ENCODE data around the gene LRTM1. TPM values are rescaled to one million over a fixed set of nuclear protein-coding genes. Genes with fewer than 3 reads are reported as not detected.

The LRTM1 gene
- polyA plus RNA-seq, 3 donors: not detected

GRCh38 chr3:54940971-54941370 lies 13.1 kb upstream of the LRTM1 start:
- DNase-seq: no peak
- no peaks in the 10 kb centered on the region for H3K79me2 ChIP-seq (ENCODE audit: insufficient read depth, low read length)
- no peak overlapping the region for H2AFZ ChIP-seq (ENCODE audit: insufficient read depth, low read depth, low read length, poor library complexity, severe bottlenecking)
- H3K4me3 ChIP-seq (replicated peaks in 1 of 3; ENCODE audit: low read depth in 2 of 3, low read length in 3 of 3): no peak overlapping the region
- Mint-ChIP-seq H3K9me3 (peaks cover 0 to 2% (median 0%) of the 10 kb centered on the region in 7 donors), H3K36me3 (no peaks in the 10 kb centered on the region), H3K27ac (no peak overlapping the region), H3K27me3 (ENCODE audit: low read depth in 3 of 3) (peaks cover 3 to 16% (median 8%) of the 10 kb centered on the region in 3 donors), H3K4me3 (no peak overlapping the region), H3K4me1 (peaks cover 4% of the 10 kb centered on the region)
- H3K4me2 ChIP-seq (replicated peaks; ENCODE audit: extremely low read depth, low read length, poor library complexity, severe bottlenecking): no peak overlapping the region
- no peaks in the 10 kb centered on the region for H3K9me3 ChIP-seq (replicated peaks in 1 of 2; ENCODE audit: control insufficient read depth in 1 of 2, insufficient read depth in 1 of 2, low read length in 2 of 2)
- intact Hi-C loops (cut with micrococcal nuclease): no loop called here
- H3K4me1 ChIP-seq (ENCODE audit: control insufficient read depth in 1 of 2, insufficient read depth in 2 of 2, low read length in 2 of 2): no peaks in the 10 kb centered on the region
- H3K27me3 ChIP-seq (ENCODE audit: control insufficient read depth in 2 of 2, insufficient read depth in 2 of 2, low read length in 2 of 2): peaks cover 6 to 7% of the 10 kb centered on the region in 2 donors
- TF ChIP-seq CTCF (IDR thresholded peaks at IDR 0.05): no peak
- no peak overlapping the region for H3K9ac ChIP-seq (ENCODE audit: insufficient read depth, low read length, poor library complexity, severe bottlenecking)
- no peaks in the 10 kb centered on the region for H3K36me3 ChIP-seq (replicated peaks in 1 of 2; ENCODE audit: control insufficient read depth in 1 of 2, insufficient read depth in 2 of 2, low read length in 2 of 2)
- whole genome bisulfite sequencing (ENCODE audit: insufficient coverage): no CpG with 5 or more reads among the region's 2 CpGs
- H4K20me1 ChIP-seq (ENCODE audit: insufficient read depth, low read length): no peaks in the 10 kb centered on the region
- no peak overlapping the region for H3K27ac ChIP-seq (ENCODE audit: low read depth in 1 of 2, low read length in 2 of 2)

- H3K27ac ChIP-seq (ENCODE audit: low read depth in 1 of 2, low read length in 2 of 2): no peak overlapping the region
- Mint-ChIP-seq H3K27me3 (ENCODE audit: low read depth in 3 of 3) (peaks cover 1 to 19% (median 7%) of the 10 kb centered on the region in 3 donors), H3K9me3 (peaks cover 0 to 1% (median 0%) of the 10 kb centered on the region in 7 donors), H3K4me1 (peaks cover 4% of the 10 kb centered on the region), H3K36me3 (no peaks in the 10 kb centered on the region), H3K27ac (peak overlapping the region in 1 of 7 donors; percentile 55), H3K4me3 (no peak overlapping the region)
- no peak overlapping the region for H3K4me2 ChIP-seq (replicated peaks; ENCODE audit: extremely low read depth, low read length, poor library complexity, severe bottlenecking)
- no peak for TF ChIP-seq CTCF (IDR thresholded peaks at IDR 0.05)
- H2AFZ ChIP-seq (ENCODE audit: insufficient read depth, low read depth, low read length, poor library complexity, severe bottlenecking): no peak overlapping the region
- H3K9ac ChIP-seq (ENCODE audit: insufficient read depth, low read length, poor library complexity, severe bottlenecking): no peak overlapping the region
- no peaks in the 10 kb centered on the region for H3K4me1 ChIP-seq (ENCODE audit: control insufficient read depth in 1 of 2, insufficient read depth in 2 of 2, low read length in 2 of 2)
- no peak for DNase-seq
- H4K20me1 ChIP-seq (ENCODE audit: insufficient read depth, low read length): no peaks in the 10 kb centered on the region
- H3K27me3 ChIP-seq (ENCODE audit: control insufficient read depth in 2 of 2, insufficient read depth in 2 of 2, low read length in 2 of 2): peaks cover 6 to 7% of the 10 kb centered on the region in 2 donors
- H3K9me3 ChIP-seq (replicated peaks in 1 of 2; ENCODE audit: control insufficient read depth in 1 of 2, insufficient read depth in 1 of 2, low read length in 2 of 2): no peaks in the 10 kb centered on the region
- intact Hi-C loops (cut with micrococcal nuclease): no loop called here
- no peaks in the 10 kb centered on the region for H3K79me2 ChIP-seq (ENCODE audit: insufficient read depth, low read length)
- WGBS (ENCODE audit: insufficient coverage): 67% methylated on average over 3 of the region's 6 CpGs
- H3K4me3 ChIP-seq (replicated peaks in 1 of 3; ENCODE audit: low read depth in 2 of 3, low read length in 3 of 3): no peak overlapping the region
- no peaks in the 10 kb centered on the region for H3K36me3 ChIP-seq (replicated peaks in 1 of 2; ENCODE audit: control insufficient read depth in 1 of 2, insufficient read depth in 2 of 2, low read length in 2 of 2)
These were observed 11.9 kb upstream of the LRTM1 start for GRCh38 chr3:54939557-54940300.

All from CD14-positive monocyte (primary cell).